Measurements from ENCODE around the gene ITGA2. TPM values are rescaled to one million over a fixed set of nuclear protein-coding genes. Genes with fewer than 3 reads are reported as not detected.

Gene ITGA2
- total RNA-seq, 3 donors from 2014 or later, result 0.80 to 33.7 (median 11.8) TPM

- intact Hi-C loops (cut with DNase I; ENCODE audit: low total_unique reads), result no loop called here
- Histone ChIP-seq H3K27me3 (no peaks in the 10 kb centered on the region), H3K27ac (peak overlapping the region; percentile 48 to 73), H3K4me1 (peaks cover 3 to 8% of the 10 kb centered on the region in 2 donors), H3K4me3 (no peak overlapping the region), H3K9me3 (no peaks in the 10 kb centered on the region), H3K36me3 (no peaks in the 10 kb centered on the region)
- TF ChIP-seq POLR2A (IDR thresholded peaks at IDR 0.05), result no peak
- no peak for DNase-seq (ENCODE audit: low spot score in 2 of 2)
These were observed 42.5 kb downstream of the ITGA2 start for GRCh38 chr5:53031695-53032096.

- intact Hi-C loops (cut with DNase I; ENCODE audit: low total_unique reads), result no loop called here
- Histone ChIP-seq H3K27ac (peak overlapping the region in 1 of 2 donors; percentile 48), H3K4me1 (peaks cover 3 to 8% of the 10 kb centered on the region in 2 donors), H3K36me3 (no peaks in the 10 kb centered on the region), H3K4me3 (no peak overlapping the region), H3K27me3 (no peaks in the 10 kb centered on the region), H3K9me3 (no peaks in the 10 kb centered on the region)
- DNase-seq (ENCODE audit: low spot score in 2 of 2), result no peak
- TF ChIP-seq CTCF (IDR thresholded peaks at IDR 0.05), result no peak
- TF ChIP-seq POLR2AphosphoS5 (IDR thresholded peaks at IDR 0.05), result no peak
- TF ChIP-seq POLR2A (IDR thresholded peaks at IDR 0.05), result no peak
These were observed 43.0 kb downstream of the ITGA2 start for GRCh38 chr5:53032188-53032587.

GRCh38 chr5:53034832-53035231, 45.7 kb downstream of the ITGA2 start:
- DNase-seq (ENCODE audit: low spot score in 2 of 2), result no peak
- no peak overlapping the region for H3K27ac ChIP-seq
- peaks cover 3 to 14% of the 10 kb centered on the region in 2 donors for H3K4me1 ChIP-seq
- TF ChIP-seq POLR2AphosphoS5 (IDR thresholded peaks at IDR 0.05) (no peak), POLR2A (IDR thresholded peaks at IDR 0.05) (no peak), CTCF (IDR thresholded peaks at IDR 0.05) (no peak)
- H3K4me3 ChIP-seq, result no peak overlapping the region
- no peaks in the 10 kb centered on the region for H3K27me3 ChIP-seq
- intact Hi-C loops (cut with DNase I; ENCODE audit: low total_unique reads), result no loop called here
- no peaks in the 10 kb centered on the region for H3K9me3 ChIP-seq
- no peaks in the 10 kb centered on the region for H3K36me3 ChIP-seq

- Histone ChIP-seq H3K36me3 (no peaks in the 10 kb centered on the region), H3K9me3 (no peaks in the 10 kb centered on the region), H3K4me1 (peaks cover 3 to 14% of the 10 kb centered on the region in 2 donors), H3K27ac (no peak overlapping the region), H3K4me3 (no peak overlapping the region), H3K27me3 (no peaks in the 10 kb centered on the region)
- DNase-seq (ENCODE audit: low spot score in 2 of 2), result no peak
- no peak for TF ChIP-seq CTCF (IDR thresholded peaks at IDR 0.05)
- no peak for TF ChIP-seq POLR2AphosphoS5 (IDR thresholded peaks at IDR 0.05)
- no peak for TF ChIP-seq POLR2A (IDR thresholded peaks at IDR 0.05)
- intact Hi-C loops (cut with DNase I; ENCODE audit: low total_unique reads), result no loop called here
These were observed 46.8 kb downstream of the ITGA2 start for GRCh38 chr5:53035868-53036381.

- peak overlapping the region; percentile 39 to 60 for H3K27ac ChIP-seq
- no peaks in the 10 kb centered on the region for H3K9me3 ChIP-seq
- no peaks in the 10 kb centered on the region for H3K36me3 ChIP-seq
- H3K4me3 ChIP-seq, result no peak overlapping the region
- H3K27me3 ChIP-seq, result no peaks in the 10 kb centered on the region
- no peak for DNase-seq (ENCODE audit: low spot score in 2 of 2)
- TF ChIP-seq CTCF (IDR thresholded peaks at IDR 0.05) (no peak), POLR2AphosphoS5 (IDR thresholded peaks at IDR 0.05) (no peak), POLR2A (IDR thresholded peaks at IDR 0.05) (no peak)
- peaks cover 3 to 8% of the 10 kb centered on the region in 2 donors for H3K4me1 ChIP-seq
- intact Hi-C loops (cut with DNase I; ENCODE audit: low total_unique reads), result no loop called here
These were observed 48.1 kb downstream of the ITGA2 start for GRCh38 chr5:53037141-53037859.
